WTC11 (cell line): ENCODE measurements around the gene WDR55. TPM values are rescaled to one million over a fixed set of nuclear protein-coding genes. Genes with fewer than 3 reads are reported as not detected.

Source experiments
- ATAC-seq: fragments of 200-7000 bp; cut with Tn5 transposase; 2 replicates; pipeline ENCODE4 v1.10.0; 2021; ENCODE audit warnings: mild to moderate bottlenecking, moderate library complexity
- CTCF ChIA-PET: fragments of 300-600 bp; sonication (Branson Sonifier 250); formaldehyde crosslinking; loops from one replicate; lab custom pipeline; 2021; ENCODE audit warnings: antibody characterized with exemption; lab: Charles Lee
- POLR2A ChIA-PET: fragments of 350-600 bp; sonication (Branson Sonifier 250); formaldehyde crosslinking; loops from one replicate; lab custom pipeline; 2021; ENCODE audit warnings: antibody characterized with exemption; lab: Charles Lee
- DNase-seq: peaks from one replicate; pipeline ENCODE4 v3.0.0; 2021; ENCODE audit warnings: low spot score
- H3K27ac Mint-ChIP-seq: 2 replicates; pipeline ENCODE4 v1.8.0; 2021; ENCODE audit warnings: mixed read lengths
- H3K27me3 Mint-ChIP-seq: 2 replicates; pipeline ENCODE4 v1.8.0; 2021; ENCODE audit warnings: low read depth, mild to moderate bottlenecking, moderate library complexity, mixed read lengths
- H3K36me3 Mint-ChIP-seq: 2 replicates; pipeline ENCODE4 v1.8.0; 2021; ENCODE audit warnings: mixed read lengths
- H3K4me1 Mint-ChIP-seq: 2 replicates; pipeline ENCODE4 v1.8.0; 2022; ENCODE audit warnings: mixed read lengths
- H3K4me3 Mint-ChIP-seq: 2 replicates; pipeline ENCODE4 v1.8.0; 2021; ENCODE audit warnings: mild to moderate bottlenecking, moderate library complexity, mixed read lengths
- H3K9me3 Mint-ChIP-seq: 2 replicates; pipeline ENCODE4 v1.8.0; 2021; ENCODE audit warnings: mixed read lengths
- GRHL2 ChIP-seq: fragments of 250-450 bp; sonication (Bioruptor Pico); IDR thresholded peaks from 2 replicates; pipeline ENCODE4 v1.8.0; 2022; ENCODE audit warnings: mild to moderate bottlenecking, moderate library complexity; ENCODE audit not compliant: insufficient replicate concordance, severe bottlenecking
- HMGA2 ChIP-seq: fragments of 250-450 bp; sonication (Bioruptor Pico); IDR thresholded peaks from 2 replicates; pipeline ENCODE4 v1.4.0; 2021; ENCODE audit warnings: mild to moderate bottlenecking, moderate library complexity
- NFYB ChIP-seq: sonication (generic); formaldehyde crosslinking; conservative IDR thresholded peaks from 2 replicates; pipeline ENCODE4 v1.8.0; 2022; ENCODE audit warnings: low read depth, missing genetic modification reagents
- NR3C1 ChIP-seq: sonication (generic); formaldehyde crosslinking; conservative IDR thresholded peaks from 2 replicates; pipeline ENCODE4 v1.8.1; 2023; ENCODE audit warnings: low read depth, mild to moderate bottlenecking, missing genetic modification reagents
- SOX15 ChIP-seq: fragments of 250-450 bp; sonication (Bioruptor Pico); IDR thresholded peaks from 2 replicates; pipeline ENCODE4 v1.9.0; 2021; ENCODE audit warnings: mild to moderate bottlenecking
- TEAD4 ChIP-seq: sonication (generic); formaldehyde crosslinking; IDR thresholded peaks from 2 replicates; pipeline ENCODE4 v1.8.0; 2022; ENCODE audit warnings: mild to moderate bottlenecking, missing genetic modification reagents
- TP53 ChIP-seq: sonication (generic); formaldehyde crosslinking; IDR thresholded peaks from 2 replicates; pipeline ENCODE4 v1.8.1; 2023; ENCODE audit warnings: mild to moderate bottlenecking, missing genetic modification reagents
- total RNA-seq: library from RNA; stranded (reverse); gene quantifications from 3 replicates; pipeline ENCODE4 v1.2.3, GENCODE V29; 2021
- TF ChIP-seq, protein P1 (sequence below): sonication (generic); formaldehyde crosslinking; IDR thresholded peaks from 2 replicates; pipeline ENCODE4 v1.8.1; 2022; ENCODE audit warnings: low read depth, mild to moderate bottlenecking, moderate library complexity, missing genetic modification reagents, borderline replicate concordance
- TF ChIP-seq, protein P2 (sequence below): fragments of 200-600 bp; IDR thresholded peaks from 2 replicates; pipeline ENCODE4 v1.8.0; 2022; ENCODE audit warnings: antibody characterized with exemption
- TF ChIP-seq, protein P3 (sequence below): sonication (generic); formaldehyde crosslinking; IDR thresholded peaks from 2 replicates; pipeline ENCODE4 v1.8.1; 2023; ENCODE audit warnings: mild to moderate bottlenecking, missing genetic modification reagents
- TF ChIP-seq, protein P4 (sequence below): sonication (generic); formaldehyde crosslinking; IDR thresholded peaks from 2 replicates; pipeline ENCODE4 v1.8.1; 2023; ENCODE audit warnings: mild to moderate bottlenecking, missing genetic modification reagents, moderate library complexity
- TF ChIP-seq, protein P5 (sequence below): sonication (generic); formaldehyde crosslinking; IDR thresholded peaks from 2 replicates; pipeline ENCODE4 v1.8.0; 2022; ENCODE audit warnings: mild to moderate bottlenecking, missing genetic modification reagents

WDR55 gene
- total RNA-seq, 1 experiment from 2014 or later, result 25.3 TPM

DNA sequence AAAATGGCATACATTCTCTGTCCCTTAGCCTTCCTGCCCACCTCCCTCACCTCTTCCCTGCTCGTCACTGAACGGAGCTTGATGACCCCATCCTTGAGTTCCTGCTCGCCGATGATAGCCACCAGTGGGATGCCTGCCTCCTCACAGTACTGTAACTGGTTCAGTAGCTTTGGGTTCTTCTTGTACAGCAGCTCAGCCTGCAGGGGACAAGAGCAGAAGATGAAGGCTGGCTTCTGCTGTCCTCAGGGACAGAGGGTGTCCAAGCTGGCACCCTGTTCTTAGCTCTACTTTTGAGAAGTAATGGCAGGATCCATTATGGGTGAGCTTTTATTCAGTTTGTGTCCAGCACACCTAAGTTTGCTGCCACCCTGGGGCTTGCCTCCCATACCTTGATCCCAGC is 9.9 kb downstream of the WDR55 start:
- CTCF ChIA-PET, result interaction anchor here (1.0 kb wide), 1 partner anchor 110 kb away, joined by 3 read pairs; the partner anchor contains the start of genes APBB3 and SLC35A4
- Mint-ChIP-seq H3K9me3 (no peaks in the 10 kb centered on the region), H3K36me3 (peaks cover 44% of the 10 kb centered on the region), H3K27ac (no peak overlapping the region), H3K4me1 (peaks cover 7% of the 10 kb centered on the region), H3K4me3 (no peak overlapping the region), H3K27me3 (no peaks in the 10 kb centered on the region)
- no peak for DNase-seq
- POLR2A ChIA-PET, result no interaction called here
- no peak for ATAC-seq
- TF ChIP-seq, protein P1, sequence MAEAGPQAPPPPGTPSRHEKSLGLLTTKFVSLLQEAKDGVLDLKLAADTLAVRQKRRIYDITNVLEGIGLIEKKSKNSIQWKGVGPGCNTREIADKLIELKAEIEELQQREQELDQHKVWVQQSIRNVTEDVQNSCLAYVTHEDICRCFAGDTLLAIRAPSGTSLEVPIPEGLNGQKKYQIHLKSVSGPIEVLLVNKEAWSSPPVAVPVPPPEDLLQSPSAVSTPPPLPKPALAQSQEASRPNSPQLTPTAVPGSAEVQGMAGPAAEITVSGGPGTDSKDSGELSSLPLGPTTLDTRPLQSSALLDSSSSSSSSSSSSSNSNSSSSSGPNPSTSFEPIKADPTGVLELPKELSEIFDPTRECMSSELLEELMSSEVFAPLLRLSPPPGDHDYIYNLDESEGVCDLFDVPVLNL (CRISPR knock-in tag), result no peak

DNA sequence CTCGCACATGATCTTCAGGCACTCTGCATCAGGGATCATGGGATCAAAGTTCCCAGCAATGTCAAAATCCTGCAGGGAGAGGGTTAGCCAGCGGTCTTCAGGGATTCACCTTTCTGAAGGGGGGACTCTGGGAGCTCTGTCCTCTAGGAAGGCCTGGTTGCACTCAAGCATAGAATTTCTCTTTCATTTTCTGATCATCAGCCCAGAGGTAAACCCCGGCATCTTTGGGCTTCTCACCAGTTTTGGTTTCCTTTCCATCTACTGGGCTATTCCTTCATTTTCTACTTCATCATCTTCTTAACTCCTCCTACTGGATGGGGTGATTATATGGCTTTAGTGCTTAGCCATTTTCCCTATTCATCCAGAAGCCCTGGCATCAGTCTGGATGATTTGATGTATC is 13.2 kb downstream of the WDR55 start:
- ATAC-seq, result no peak
- Mint-ChIP-seq H3K27me3 (no peaks in the 10 kb centered on the region), H3K4me3 (no peak overlapping the region)
- CTCF ChIA-PET, result no interaction called here
- no peak for TF ChIP-seq GRHL2 (CRISPR knock-in tag)
- TF ChIP-seq, protein P2, sequence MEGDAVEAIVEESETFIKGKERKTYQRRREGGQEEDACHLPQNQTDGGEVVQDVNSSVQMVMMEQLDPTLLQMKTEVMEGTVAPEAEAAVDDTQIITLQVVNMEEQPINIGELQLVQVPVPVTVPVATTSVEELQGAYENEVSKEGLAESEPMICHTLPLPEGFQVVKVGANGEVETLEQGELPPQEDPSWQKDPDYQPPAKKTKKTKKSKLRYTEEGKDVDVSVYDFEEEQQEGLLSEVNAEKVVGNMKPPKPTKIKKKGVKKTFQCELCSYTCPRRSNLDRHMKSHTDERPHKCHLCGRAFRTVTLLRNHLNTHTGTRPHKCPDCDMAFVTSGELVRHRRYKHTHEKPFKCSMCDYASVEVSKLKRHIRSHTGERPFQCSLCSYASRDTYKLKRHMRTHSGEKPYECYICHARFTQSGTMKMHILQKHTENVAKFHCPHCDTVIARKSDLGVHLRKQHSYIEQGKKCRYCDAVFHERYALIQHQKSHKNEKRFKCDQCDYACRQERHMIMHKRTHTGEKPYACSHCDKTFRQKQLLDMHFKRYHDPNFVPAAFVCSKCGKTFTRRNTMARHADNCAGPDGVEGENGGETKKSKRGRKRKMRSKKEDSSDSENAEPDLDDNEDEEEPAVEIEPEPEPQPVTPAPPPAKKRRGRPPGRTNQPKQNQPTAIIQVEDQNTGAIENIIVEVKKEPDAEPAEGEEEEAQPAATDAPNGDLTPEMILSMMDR, result no peak
- no peak for TF ChIP-seq HMGA2 (CRISPR knock-in tag)
- no peak for TF ChIP-seq NFYB (CRISPR knock-in tag)
- TF ChIP-seq NR3C1 (CRISPR knock-in tag), result no peak
- no peak for TF ChIP-seq TP53
- no peak for TF ChIP-seq TEAD4 (CRISPR knock-in tag)
- TF ChIP-seq SOX15 (CRISPR knock-in tag), result no peak
- TF ChIP-seq, protein P3, sequence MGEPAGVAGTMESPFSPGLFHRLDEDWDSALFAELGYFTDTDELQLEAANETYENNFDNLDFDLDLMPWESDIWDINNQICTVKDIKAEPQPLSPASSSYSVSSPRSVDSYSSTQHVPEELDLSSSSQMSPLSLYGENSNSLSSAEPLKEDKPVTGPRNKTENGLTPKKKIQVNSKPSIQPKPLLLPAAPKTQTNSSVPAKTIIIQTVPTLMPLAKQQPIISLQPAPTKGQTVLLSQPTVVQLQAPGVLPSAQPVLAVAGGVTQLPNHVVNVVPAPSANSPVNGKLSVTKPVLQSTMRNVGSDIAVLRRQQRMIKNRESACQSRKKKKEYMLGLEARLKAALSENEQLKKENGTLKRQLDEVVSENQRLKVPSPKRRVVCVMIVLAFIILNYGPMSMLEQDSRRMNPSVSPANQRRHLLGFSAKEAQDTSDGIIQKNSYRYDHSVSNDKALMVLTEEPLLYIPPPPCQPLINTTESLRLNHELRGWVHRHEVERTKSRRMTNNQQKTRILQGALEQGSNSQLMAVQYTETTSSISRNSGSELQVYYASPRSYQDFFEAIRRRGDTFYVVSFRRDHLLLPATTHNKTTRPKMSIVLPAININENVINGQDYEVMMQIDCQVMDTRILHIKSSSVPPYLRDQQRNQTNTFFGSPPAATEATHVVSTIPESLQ (CRISPR knock-in tag), result no peak
- TF ChIP-seq, all 79 proteins: peak for 0
- DNase-seq, result no peak
- POLR2A ChIA-PET, result no interaction called here
- Mint-ChIP-seq H3K9me3 (no peaks in the 10 kb centered on the region), H3K27ac (no peak overlapping the region), H3K36me3 (peaks cover 43% of the 10 kb centered on the region), H3K4me1 (no peaks in the 10 kb centered on the region)

DNA sequence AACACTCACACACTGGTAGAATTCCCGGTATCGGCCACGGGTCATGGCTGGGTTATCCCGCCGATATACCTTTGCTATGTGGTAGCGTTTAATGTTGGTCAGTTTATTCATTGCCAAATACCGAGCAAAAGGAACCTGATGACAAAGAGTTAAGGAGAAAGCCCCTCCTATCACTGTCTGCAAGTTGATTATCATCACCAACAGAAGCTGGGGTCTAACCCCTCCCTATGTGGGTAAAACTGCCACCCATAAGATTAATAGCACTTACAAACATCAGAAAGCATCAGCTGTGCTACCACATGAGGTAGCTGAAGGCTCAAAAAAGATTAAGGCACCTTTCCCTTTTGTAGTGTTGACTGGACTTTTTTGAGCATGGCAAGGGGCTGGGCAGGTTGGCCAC is 14.3 kb downstream of the WDR55 start:
- Mint-ChIP-seq H3K27me3 (no peaks in the 10 kb centered on the region), H3K9me3 (no peaks in the 10 kb centered on the region), H3K36me3 (peaks cover 38% of the 10 kb centered on the region), H3K4me1 (no peaks in the 10 kb centered on the region), H3K4me3 (no peak overlapping the region), H3K27ac (no peak overlapping the region; the same call in 1 of the 2 replicates)
- ChIA-PET CTCF (no interaction called here), POLR2A (no interaction called here)
- no peak for ATAC-seq
- TF ChIP-seq, protein P4, sequence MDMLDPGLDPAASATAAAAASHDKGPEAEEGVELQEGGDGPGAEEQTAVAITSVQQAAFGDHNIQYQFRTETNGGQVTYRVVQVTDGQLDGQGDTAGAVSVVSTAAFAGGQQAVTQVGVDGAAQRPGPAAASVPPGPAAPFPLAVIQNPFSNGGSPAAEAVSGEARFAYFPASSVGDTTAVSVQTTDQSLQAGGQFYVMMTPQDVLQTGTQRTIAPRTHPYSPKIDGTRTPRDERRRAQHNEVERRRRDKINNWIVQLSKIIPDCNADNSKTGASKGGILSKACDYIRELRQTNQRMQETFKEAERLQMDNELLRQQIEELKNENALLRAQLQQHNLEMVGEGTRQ (CRISPR knock-in tag), result no peak
- TF ChIP-seq, protein P5, sequence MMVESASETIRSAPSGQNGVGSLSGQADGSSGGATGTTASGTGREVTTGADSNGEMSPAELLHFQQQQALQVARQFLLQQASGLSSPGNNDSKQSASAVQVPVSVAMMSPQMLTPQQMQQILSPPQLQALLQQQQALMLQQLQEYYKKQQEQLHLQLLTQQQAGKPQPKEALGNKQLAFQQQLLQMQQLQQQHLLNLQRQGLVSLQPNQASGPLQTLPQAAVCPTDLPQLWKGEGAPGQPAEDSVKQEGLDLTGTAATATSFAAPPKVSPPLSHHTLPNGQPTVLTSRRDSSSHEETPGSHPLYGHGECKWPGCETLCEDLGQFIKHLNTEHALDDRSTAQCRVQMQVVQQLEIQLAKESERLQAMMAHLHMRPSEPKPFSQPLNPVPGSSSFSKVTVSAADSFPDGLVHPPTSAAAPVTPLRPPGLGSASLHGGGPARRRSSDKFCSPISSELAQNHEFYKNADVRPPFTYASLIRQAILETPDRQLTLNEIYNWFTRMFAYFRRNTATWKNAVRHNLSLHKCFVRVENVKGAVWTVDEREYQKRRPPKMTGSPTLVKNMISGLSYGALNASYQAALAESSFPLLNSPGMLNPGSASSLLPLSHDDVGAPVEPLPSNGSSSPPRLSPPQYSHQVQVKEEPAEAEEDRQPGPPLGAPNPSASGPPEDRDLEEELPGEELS (CRISPR knock-in tag), result no peak
- TF ChIP-seq, protein P1 (CRISPR knock-in tag), result no peak
- no peak for DNase-seq
